GM19463 (cell line): ENCODE measurements around the gene FER.
"Not testable (repeated sequence)": the region's sequence is repeated elsewhere in the genome, so short reads cannot be mapped to it uniquely, and the experiment has no call there.

Experiments
- ATAC-seq: cut with Tn5 transposase; IDR thresholded peaks from one replicate; pipeline ENCODE4 v1.9.1; 2021; ENCODE audit warnings: mild to moderate bottlenecking, moderate library complexity; ENCODE audit not compliant: unreplicated experiment

FER gene

DNA sequence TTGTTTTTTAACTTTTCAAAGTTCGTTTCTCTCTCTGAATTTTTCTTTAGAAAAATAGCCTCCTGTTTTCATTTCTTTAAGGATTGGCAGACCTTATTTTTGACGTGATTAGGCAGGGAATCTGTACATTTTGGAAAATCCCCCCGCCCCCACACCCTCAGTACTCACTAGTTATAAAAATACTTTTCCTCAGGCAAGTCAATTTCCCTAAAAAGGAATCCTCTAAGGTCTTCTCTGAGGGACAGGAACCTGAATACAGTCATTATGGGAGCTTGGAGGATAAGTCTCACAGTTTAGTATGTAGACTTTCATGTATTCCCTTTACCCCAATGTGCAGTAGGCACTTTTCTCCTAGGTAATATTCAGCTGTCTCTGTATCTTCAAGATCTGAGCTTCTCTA, 3.9 kb upstream of the FER start:
- no peak for ATAC-seq

DNA sequence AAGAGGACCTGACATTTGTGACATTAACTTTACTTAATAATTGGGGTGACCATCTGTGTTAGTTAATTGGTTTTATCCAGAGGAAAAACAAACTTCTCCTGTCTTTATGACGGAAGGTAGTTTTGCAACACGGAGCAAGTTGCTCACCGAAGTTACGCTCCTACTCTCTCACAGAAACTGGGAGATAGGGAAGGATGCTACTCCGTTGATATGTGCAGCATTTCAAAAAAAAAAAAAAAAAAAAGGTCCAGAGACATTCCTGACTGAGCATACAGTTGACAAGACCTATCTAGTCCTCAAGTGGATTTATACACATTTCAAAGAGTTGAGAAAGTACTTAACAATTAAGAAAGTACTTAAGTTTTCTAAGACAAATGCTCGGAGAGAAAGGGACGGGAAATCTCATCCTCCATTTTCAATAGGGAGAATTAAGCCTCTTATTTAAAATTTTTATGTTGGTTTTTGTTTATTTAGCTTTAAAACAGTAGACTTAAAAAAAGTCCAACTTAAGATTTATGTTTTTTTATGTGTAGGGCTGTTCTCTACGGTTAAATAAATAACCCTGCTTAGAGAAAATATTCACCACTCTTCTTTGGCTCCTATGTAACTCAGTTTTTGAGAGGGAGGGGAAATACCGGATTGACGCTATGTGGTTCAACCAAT, 455 bp upstream of the FER start:
- no peak for ATAC-seq

DNA sequence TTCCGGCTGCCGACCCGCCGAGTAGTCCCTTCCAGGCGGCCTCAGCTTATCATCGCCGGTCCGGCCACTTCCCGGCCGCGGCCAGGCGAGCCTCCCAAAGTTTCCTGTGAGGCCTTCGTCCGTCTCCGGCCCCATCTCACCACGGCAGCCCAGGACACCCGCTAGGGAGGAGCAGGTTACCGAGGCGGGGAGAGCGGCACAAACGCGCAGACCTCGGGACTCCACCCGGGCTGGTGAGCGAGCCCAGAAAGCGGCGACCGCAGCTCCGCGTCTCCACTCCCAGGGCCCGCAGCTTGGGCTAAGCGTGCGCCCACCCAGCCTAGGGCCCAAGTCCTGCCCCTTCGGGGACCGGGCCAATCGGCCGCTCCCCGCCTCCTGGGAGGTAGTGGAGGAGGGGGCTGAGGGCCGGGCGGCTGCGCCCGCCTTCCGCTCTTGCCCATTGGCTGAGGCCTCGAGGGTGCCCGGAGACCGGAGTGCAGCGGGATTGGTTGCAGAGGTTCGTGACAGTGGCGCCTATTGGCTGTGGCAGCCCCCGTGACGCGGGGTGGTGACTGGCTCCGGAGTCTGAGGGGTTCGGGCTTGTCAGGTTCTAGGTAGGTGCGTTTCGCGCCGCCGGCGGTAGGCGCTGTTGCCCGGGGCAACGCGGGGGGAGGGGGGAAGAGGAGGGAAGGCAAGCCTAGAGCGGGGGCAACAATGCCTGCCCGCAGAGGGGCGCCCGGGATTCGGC, 867 bp downstream of the FER start:
- ATAC-seq = peak; percentile 92

DNA sequence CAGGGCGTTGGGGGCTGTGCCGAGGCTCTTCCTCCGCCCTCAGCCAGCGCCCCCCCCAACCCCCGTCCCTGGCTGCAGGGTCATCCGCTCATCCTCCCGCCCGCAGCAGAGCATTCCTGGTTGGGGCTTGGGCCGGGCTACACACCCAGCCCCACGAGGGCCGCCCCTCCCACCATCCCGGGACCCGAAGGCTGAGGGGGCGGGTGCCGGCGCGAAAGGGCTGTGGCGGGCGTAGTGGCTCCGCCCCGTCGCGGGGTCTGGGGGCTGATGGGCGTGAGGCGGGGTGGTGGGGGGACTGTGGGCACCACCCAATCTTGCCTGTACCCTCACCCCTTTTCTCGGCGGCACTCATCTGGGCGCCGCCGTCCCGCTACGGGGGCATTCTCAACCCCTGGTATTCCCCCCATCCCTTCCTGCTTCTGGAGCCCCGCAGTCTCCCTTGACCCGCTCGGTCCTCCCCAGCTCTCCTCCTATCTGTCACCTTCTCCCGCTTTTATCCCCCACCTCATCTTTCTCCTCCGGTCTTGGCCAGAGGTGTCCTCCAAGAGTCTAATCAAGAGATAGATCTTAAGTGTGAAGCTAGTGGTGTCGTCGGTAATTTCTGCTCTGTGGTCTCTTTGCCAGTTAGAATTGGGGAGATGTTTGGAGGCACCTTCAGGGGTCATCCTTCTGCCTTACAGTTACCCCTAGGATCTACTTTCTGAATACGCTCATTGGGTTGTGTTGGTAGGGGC, 1.6 kb downstream of the FER start:
- peak; percentile 25 for ATAC-seq

DNA sequence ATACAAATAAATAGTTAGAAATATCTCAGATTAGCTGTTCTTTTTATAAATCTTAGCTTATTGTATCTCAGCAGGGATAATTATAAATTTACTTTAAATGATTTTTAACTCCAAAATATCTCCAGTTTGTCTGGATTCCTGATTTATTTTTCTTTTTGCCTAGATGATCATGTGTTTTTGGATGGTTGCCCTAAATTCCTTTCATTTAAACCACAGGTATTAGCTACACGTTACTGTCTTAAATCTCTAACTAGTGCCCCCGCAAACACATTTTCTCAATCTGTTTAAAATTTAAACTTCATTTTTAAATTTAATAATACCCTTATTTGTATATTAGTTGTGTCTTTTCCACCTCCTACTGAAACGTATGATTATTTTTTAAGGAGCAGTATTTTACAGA, 5.6 kb downstream of the FER start:
- no peak for ATAC-seq

DNA sequence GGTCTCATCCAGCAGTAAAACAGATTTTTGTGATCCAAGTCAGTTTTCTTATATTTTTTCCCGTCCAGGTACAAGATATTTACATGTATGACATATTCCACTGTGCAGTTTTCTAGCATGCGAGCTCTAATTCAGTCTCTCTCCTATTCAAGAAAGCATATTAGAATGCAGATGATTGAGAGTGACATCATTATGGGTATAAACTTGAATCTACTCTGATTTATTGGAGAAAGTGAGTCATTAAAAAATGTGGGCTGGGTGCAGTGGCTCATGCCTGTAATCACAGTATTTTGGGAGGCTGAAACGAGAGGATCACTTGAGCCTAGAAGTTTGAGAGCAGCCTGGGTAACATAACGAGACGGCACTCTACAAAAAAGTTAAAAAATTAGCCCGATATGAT, 6.2 kb downstream of the FER start:
- ATAC-seq = no peak

DNA sequence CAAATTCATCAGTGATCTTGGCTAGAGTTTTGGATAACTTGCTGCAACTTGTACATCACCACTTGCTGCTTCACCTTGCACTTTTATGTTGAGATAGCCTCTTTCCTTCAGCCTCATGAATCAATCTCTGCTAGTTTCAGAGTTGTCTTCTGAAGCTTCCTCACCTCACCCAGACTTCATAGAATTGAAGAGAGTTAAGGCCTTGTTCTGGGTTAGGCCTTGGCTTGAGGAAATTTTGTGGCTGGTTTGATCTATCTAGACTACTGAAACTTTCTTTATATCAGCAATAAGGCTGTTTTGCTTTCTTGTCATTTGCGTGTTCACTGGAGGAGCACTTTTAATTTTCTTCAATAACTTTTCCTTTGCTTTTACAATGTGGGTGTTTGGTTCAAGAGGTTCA, 12.8 kb downstream of the FER start:
- ATAC-seq = no peak

DNA sequence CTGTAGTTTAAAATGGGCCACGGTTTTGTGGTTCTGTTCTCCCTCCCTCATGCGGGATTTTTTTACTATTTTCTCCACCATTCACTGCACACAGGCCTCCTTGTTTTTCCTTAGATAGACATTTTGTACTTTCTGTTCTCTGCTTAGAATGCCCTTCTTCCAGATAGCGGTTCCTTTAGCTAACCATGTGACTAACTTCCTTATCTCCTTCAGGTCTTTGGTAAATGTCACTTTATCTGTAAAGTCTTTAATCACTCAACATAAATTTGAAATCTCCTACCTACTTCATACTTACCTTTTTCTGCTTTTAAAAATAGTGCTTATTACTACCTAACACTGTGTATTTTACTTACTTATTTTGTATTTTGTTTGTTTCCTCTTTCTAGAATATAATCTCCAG, 15.0 kb downstream of the FER start:
- no peak for ATAC-seq

DNA sequence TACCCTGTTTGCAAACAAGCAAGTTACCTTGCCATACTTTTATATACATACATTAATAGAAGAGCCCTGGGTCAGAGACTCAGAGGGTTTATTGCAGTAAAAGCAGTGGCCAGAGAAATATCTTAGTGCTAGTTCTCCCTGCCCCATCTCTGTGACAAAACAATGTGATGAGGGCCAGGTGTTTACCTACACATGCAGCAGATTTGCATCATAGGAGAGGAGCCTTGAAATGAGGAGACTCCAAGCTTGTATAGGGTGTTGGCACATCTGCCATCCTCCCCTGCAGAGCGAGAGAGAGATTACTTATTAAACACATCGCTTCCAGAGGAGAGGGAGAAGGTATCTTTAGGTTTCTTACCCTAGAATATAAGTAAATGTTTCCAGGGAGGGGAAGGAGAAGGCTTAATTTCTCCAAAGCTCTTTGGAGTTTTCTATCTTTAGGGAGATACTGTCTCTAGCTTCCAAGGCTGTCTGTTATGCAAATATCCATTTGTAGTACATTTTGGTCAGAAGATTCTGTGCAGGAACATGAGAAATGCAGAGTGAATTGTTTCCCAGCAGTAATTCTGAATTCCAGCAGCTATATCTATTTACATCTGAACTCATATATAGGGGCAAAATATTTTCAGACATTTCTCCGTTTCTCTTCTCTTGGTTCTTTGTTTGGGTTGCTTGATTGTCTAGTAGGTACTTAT, 15.7 kb downstream of the FER start:
- ATAC-seq = no peak

DNA sequence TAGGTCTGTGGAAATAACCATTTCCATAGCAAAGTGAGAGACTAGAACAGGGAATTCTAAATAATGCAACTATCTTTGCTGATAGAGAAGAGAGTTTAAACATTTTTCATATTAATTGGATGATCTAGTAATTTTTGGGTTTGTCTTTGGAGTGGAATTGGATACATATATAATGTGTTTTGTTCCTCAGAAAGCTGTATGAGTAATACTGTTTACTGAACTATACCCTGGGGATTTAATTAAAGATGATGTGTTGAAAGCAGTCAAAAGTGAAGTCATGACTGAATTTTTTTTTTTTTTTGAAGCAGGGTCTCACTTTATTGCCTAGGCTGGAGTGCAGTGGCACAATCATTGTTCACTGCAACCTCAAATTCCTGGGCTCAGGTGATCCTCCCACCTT, 17.9 kb downstream of the FER start:
- ATAC-seq = no peak

DNA sequence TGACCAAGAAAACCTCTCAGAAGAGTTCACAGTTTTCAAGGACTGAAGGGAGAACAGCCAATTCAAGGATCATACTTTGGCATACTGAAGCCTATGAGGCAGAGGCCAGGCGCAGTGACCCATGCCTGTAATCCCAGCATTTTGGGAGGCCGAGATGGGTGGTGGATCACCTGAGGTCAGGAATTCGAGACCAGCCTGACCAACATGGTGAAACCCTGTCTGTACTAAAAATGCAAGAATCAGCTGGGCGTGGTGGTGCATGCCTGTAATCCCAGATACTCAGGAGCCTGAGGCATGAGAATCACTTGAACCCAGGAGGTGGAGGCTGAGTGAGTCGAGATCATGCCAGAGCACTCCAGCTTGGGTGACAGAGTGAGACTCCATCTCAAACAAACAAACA, 19.2 kb downstream of the FER start:
- not testable (repeated sequence) for ATAC-seq

DNA sequence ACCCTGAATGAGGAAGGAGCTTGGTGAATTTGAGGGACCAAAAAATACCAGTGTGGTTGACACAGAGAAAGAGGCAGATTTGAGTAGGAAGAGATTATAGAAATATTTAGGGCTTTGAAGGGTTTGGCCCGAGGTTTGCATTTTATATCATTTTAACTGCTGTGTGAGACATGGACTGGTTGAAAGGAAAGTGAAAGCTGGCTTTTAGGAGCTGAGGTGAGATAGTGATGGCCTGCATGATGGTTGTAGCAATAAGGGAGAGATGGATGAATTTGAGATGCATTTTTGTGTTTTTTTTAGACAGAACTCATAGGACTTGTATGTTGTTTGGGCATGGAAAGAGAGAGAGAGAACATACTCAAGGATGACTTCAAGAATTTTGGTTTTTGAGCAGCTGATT, 21.7 kb downstream of the FER start:
- ATAC-seq = peak; percentile 54

DNA sequence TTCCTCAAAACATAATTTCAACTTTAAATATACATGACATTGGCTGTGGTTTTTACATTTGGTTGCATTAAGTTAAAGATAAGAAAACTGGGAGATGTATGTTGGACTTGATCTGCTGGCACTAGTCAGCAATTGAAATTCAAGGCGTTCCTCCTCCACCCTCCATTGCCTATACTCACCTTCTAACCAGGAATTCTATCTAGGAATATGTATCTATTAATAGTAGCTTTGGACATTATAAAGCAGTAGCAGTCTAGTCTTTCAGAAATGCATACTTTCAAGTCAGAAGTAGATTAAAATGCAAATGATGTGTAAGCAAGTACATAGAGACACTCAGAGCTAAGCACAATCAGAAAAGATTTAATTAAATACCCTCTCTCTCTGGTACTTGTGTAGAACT, 24.9 kb downstream of the FER start:
- no peak for ATAC-seq

DNA sequence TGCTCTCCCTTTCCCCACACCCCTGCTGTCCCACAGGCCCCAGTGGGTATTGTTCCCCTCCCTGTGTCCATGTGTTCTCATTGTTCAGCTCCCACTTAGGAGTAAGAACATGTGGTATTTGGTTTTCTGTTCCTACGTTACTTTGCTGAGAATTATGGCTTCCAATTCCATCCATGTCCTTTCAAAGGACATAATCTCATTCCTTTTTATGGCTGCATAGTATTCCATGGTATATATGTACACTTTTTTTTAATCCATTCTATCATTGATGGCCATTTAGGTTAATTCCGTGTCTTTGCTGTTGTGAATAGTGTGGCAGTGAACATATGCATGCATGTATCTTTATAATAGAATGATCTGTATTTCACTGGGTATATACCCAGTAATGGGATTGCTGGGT, 25.6 kb downstream of the FER start:
- ATAC-seq = no peak

DNA sequence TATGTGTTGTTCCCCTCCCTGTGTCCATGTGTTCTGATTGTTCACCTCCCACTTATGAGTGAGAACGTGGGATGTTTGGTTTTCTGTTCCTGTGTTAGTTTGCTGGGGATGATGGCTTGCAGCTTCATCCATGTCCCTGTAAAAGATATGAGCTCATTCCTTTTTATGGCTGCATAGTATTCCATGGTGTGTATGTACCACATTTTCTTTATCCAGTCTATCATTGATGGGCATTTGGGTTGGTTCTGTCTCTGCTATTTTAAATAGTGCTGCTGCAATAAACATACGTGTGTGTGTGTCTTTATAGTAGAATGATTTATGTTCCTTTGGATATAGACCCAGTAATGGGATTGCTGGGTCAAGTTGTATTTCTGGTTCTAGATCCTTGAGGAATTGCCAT, 26.4 kb downstream of the FER start:
- ATAC-seq = not testable (repeated sequence)

DNA sequence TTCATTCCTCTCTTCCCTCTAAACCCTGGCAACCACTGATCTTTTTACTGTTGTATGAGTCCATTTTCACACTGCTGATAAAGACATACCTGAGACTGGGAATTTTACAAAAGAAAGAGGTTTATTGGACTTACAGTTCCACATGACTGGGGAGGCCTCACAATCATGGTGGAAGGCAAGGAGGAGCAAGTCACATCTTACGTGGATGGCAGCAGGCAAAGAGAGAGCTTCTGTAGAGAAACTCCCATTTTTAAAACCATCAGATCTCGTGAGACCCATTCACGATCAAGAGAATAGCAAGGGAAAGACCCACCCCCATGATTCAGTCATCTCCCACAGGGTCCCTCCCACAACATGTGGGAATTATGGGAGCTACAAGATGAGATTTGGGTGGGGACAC, 29.9 kb downstream of the FER start:
- not testable (repeated sequence) for ATAC-seq

DNA sequence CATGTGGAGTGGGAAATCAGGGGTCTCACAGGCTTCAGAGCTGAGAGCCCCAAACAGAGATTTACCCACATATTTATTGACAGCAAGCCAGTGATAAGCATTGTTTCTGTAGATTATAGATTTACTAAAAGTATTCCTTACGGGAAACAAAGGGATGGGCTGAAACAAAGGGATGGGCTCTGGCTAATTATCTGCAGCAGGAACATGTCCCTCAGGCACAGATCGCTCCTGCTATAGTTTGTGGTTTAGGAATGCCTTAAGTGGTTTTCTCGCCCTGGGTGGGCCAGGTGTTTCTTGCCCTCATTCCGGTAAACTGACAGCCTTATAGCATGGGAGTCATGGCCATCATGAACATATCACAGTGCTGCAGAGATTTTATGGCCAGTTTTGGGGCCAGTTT, 36.9 kb downstream of the FER start:
- ATAC-seq = not testable (repeated sequence)

DNA sequence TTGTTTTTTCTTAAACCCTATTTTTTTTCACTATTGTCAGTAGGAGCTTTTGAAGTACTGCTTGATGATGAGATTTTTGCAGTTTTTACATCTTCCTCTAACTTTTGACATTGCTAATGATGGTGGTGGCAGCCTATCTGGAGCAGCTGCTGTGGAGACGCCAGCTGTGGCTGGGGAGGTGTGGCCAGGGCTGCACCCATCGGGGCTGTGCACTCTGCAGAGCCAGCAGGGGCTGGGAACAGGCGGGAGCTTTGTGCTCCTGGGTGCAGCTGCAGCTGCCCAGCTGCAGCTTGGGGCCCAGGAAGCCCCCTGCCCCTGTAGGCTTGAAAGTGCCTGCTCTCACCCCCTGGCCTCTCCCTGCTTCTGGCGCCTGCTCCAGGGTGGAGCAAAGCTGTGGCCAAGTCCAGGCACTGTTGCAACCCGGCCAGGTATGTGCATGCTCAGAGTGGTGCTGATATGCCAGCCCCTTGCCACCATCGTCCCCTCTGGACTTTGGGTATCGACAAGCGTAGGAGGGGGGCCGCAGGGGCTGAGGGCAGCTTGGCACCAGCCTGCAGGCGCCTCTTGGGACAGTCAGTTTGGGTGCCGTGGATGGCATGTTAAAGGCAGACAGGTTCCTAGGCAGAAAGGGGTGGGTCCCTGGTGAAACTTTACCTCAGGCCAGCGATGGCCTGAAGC, 39.2 kb downstream of the FER start:
- no peak for ATAC-seq

DNA sequence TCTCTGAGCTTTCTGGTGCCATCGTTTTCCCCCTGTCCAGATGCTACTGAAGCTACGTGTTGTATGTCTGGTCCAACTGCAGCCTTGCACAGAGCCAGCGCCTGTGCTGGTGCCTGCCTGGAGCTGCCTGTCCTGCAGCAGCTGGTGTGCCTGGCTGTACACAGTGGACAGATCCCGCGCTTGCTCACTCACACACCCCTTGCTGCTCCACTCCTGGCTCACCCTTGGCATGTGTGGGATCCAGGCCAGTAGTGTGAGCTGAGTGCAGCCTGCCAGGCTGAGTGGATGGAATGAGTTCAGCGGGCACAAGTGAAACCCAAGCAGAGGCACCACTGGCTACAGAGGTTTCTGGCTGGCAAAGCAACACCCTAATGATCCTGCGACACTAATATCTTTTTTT, 40.4 kb downstream of the FER start:
- no peak for ATAC-seq

DNA sequence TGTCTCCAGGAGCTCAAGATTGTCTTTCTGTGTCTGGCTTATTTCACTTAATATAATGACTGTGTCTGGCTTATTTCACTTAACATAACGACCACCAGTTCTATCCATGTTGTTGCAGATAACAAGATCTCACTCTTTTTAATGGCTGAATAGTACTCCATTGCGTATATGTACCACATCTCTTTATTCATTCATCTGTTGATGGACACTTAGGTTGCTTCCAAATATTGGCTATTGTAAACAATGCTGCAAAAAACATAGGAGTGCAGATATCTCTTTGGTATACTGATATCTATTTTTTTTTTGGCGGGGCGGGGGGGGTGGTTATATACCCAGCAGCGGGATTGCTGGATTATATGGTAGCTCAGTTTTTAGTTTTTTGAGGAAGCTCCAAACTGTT, 45.5 kb downstream of the FER start:
- no peak for ATAC-seq

DNA sequence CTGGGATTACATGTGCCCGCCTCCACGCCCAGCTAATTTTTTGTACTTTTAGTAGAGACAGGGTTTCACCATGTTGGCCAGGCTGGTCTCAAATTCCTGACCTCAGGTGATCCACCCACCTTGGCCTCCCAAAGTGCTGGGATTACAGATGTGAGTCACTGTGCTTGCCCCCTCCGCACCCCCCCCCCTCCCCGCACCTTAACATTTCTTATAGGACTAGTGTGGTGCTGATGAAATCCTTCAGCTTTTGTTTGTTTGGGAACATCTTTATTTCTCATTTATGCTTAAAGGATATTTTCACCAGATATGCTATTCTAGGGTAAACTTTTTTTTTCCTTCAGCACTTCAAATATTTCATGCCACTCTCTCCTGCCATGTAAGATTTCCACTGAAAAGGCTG, 46.7 kb downstream of the FER start:
- ATAC-seq = not testable (repeated sequence)
